K562 (cell line): ENCODE data around the gene PRPSAP1. TPM values are rescaled to one million over a fixed set of nuclear protein-coding genes. Genes with fewer than 3 reads are reported as not detected.

Source experiments
- CREB1 ChIP-seq, 2 experiments: sonication (generic) in 1 of 2; formaldehyde crosslinking in 1 of 2; IDR thresholded peaks; 2 replicates each; pipeline versions ENCODE4 v1.6.1 to v1.8.0; 2012 to 2022; ENCODE audit warnings: inconsistent platforms in 1 of 2, mild to moderate bottlenecking in 1 of 2, missing genetic modification reagents in 1 of 2, moderate library complexity in 1 of 2
- HBP1 ChIP-seq: fragments of 450-650 bp; formaldehyde crosslinking; IDR thresholded peaks from 2 replicates; pipeline ENCODE4 v1.4.0; 2022; ENCODE audit warnings: missing genetic modification characterization
- MCM5 ChIP-seq: fragments of 450-650 bp; IDR thresholded peaks from 2 replicates; pipeline ENCODE4 v1.6.1; 2016; ENCODE audit warnings: low read depth
- PURB ChIP-seq: sonication (generic); formaldehyde crosslinking; IDR thresholded peaks from 2 replicates; pipeline ENCODE4 v1.9.0; 2021; ENCODE audit warnings: low read depth, mild to moderate bottlenecking, missing genetic modification reagents
- RBFOX2 ChIP-seq: fragments of 200-400 bp; formaldehyde crosslinking; IDR thresholded peaks from 2 replicates; pipeline ENCODE4 v1.6.1; 2017; ENCODE audit warnings: low read depth, mild to moderate bottlenecking, low read length, moderate library complexity
- SAFB ChIP-seq: fragments of 200-400 bp; formaldehyde crosslinking; IDR thresholded peaks from 2 replicates; pipeline ENCODE4 v1.6.1; 2017; ENCODE audit warnings: low read depth, low read length, borderline replicate concordance
- ZNF324 ChIP-seq: fragments of 250-450 bp; sonication (Bioruptor Pico); IDR thresholded peaks from 2 replicates; pipeline ENCODE4 v1.4.0; 2020; ENCODE audit warnings: mild to moderate bottlenecking
- ZNF609 ChIP-seq: sonication (generic); formaldehyde crosslinking; IDR thresholded peaks from 2 replicates; pipeline ENCODE4 v1.8.1; 2023; ENCODE audit warnings: missing genetic modification reagents, mild to moderate bottlenecking, borderline replicate concordance
- ZNF76 ChIP-seq: fragments of 250-450 bp; sonication (Bioruptor Pico); IDR thresholded peaks from 2 replicates; pipeline ENCODE4 v1.4.0; 2020; ENCODE audit warnings: mild to moderate bottlenecking, moderate library complexity, borderline replicate concordance
- polyA plus RNA-seq, 8 experiments: library from polyadenylated mRNA; depleted of rRNA in 4 of 8; stranded (reverse) in 5 of 8; unstranded in 3 of 8; fragments of >200 nt; fragmentation: Nextera tagmentation in 2 of 8; fragmentation: Illumina TruSeq in 1 of 8; extraction: Ambion mirVana in 2 of 8; extraction: Trizol in 1 of 8; gene quantifications; 2 replicates each; pipeline versions ENCODE4 v1.2.1 to v1.2.3, GENCODE V29; 2011 to 2014; ENCODE audit warnings: inconsistent platforms in 1 of 8, missing spikeins in 1 of 8
- total RNA-seq, 7 experiments: library from RNA; depleted of rRNA in 6 of 7; stranded (reverse); fragments of >200 nt in 6 of 7; fragmentation: Illumina TruSeq in 2 of 7; extraction: Trizol in 2 of 7; gene quantifications; 2 replicates each; pipeline versions ENCODE4 v1.2.1 to v1.2.3, GENCODE V29; 2011 to 2021; ENCODE audit warnings: low replicate concordance in 1 of 7
- TF ChIP-seq, protein P1 (sequence below): IDR thresholded peaks from 2 replicates; pipeline ENCODE4 v1.6.1; 2014; ENCODE audit warnings: antibody characterized with exemption
- TF ChIP-seq, protein P2 (sequence below): fragments of 250-450 bp; sonication (Bioruptor Pico); IDR thresholded peaks from 2 replicates; pipeline ENCODE4 v1.5.0; 2020; ENCODE audit warnings: mild to moderate bottlenecking, borderline replicate concordance

The PRPSAP1 gene
- total and polyA plus RNA-seq, 9 of the 15 experiments (the other 6 are each of a cell fraction or from before 2014, with no cell fraction given): 21.9 to 77.1 (median 40.8) TPM

DNA sequence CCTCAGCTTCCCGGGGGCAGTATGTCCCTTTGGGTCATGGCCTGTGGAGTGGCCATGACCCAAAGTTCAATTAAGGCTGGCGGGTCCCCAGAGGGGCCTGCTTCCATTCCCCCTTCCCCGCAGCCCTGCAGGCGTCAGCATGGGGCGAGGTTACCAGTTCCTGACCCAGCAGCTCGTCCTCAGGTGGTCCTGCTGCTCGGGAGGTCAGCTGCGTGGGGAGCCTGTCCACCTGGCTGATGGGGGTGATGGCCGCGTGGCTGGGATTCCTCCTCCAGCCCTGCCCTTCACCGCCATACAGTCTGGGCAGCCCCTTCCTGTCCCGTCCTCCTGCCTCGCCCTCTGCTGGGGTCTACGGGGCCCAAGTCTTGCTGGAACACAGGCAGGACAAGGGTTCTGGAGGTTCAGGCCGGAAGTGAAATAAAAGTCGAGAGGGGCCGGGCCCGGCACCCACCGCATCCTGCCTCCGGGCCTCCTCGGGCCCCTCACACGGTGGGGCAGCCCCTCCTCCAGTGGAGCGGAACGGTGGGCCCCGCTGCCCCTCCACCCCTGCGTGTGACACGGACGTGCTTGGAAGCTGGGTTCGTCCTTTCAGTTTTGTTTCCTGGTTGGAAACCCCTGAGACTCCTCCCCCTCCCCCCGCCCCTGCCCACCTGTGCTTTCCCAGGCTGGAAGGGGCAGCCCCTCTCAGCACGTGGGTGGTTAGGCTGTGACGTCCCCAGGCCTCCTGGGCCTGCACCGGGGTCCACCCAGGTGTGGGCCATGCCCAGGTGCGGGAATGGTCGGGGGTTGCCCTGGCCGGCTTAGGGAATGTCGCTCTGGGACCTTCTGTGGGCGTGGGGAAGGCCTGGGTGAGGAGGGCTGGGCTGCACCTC is 81.8 kb downstream of the PRPSAP1 start (continued):
- TF ChIP-seq ZNF609 (CRISPR knock-in tag) (no peak), MCM5 (no peak), ZNF76 (no peak), PURB (no peak), SAFB (peak; percentile 2; the same call in 1 of the 2 replicates), HBP1 (CRISPR knock-in tag) (no peak), RBFOX2 (peak; percentile 84), CREB1 (IDR thresholded peaks at IDR 0.05) (0 out of 2 replicates have a peak, but pooled peaks have one; percentile 24), CREB1 (CRISPR knock-in tag; IDR thresholded peaks at IDR 0.05) (no peak), ZNF324 (CRISPR knock-in tag) (no peak)
- TF ChIP-seq, protein P1, sequence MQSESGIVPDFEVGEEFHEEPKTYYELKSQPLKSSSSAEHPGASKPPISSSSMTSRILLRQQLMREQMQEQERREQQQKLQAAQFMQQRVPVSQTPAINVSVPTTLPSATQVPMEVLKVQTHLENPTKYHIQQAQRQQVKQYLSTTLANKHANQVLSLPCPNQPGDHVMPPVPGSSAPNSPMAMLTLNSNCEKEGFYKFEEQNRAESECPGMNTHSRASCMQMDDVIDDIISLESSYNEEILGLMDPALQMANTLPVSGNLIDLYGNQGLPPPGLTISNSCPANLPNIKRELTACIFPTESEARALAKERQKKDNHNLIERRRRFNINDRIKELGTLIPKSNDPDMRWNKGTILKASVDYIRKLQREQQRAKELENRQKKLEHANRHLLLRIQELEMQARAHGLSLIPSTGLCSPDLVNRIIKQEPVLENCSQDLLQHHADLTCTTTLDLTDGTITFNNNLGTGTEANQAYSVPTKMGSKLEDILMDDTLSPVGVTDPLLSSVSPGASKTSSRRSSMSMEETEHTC: no peak
- TF ChIP-seq, protein P2, sequence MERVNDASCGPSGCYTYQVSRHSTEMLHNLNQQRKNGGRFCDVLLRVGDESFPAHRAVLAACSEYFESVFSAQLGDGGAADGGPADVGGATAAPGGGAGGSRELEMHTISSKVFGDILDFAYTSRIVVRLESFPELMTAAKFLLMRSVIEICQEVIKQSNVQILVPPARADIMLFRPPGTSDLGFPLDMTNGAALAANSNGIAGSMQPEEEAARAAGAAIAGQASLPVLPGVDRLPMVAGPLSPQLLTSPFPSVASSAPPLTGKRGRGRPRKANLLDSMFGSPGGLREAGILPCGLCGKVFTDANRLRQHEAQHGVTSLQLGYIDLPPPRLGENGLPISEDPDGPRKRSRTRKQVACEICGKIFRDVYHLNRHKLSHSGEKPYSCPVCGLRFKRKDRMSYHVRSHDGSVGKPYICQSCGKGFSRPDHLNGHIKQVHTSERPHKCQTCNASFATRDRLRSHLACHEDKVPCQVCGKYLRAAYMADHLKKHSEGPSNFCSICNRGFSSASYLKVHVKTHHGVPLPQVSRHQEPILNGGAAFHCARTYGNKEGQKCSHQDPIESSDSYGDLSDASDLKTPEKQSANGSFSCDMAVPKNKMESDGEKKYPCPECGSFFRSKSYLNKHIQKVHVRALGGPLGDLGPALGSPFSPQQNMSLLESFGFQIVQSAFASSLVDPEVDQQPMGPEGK (CRISPR knock-in tag): no peak
